ENCODE data around the gene EREG. TPM values are rescaled to one million over a fixed set of nuclear protein-coding genes. Genes with fewer than 3 reads are reported as not detected.

EREG gene
- total RNA-seq, 1 experiment from 2014 or later, result 37.0 TPM

DNA sequence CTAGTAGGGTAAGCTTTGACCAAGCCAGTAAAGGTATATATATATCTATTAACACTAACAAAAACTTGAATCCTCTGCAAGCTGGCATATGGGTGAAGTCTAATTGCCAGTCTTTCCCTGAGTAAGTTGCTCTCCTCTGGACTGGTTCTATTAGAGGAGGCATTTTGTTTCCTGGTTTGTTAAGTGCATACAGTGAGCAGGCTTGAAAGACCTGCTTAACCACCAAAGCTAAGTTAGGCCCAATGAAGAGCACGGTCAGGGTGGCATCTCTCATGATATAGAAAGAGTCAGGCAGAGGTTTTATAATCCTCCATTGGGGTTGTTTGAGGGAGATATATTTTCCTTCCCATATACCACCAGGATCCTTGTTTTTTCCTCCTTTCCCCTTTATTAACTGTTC, 70.4 kb downstream of the EREG start:
- no peaks in the 10 kb centered on the region for H3K36me3 Mint-ChIP-seq (ENCODE audit: insufficient read depth, unreplicated experiment)
- Histone ChIP-seq H3K27me3 (replicated peaks; ENCODE audit: control insufficient read depth, insufficient read depth, low read length) (no peaks in the 10 kb centered on the region), H3K9me3 (no peaks in the 10 kb centered on the region), H3K4me3 (ENCODE audit: low read depth, low read length) (no peak overlapping the region), H3K4me1 (0 out of 2 replicates have a peak, but pooled peaks cover 4% of the 10 kb centered on the region), H3K36me3 (ENCODE audit: control insufficient read depth, insufficient read depth, low read length) (no peaks in the 10 kb centered on the region)
- TF ChIP-seq CTCF (IDR thresholded peaks at IDR 0.05; ENCODE audit: insufficient read depth in 1 of 2, low read depth in 1 of 2, low read length in 1 of 2, severe bottlenecking in 1 of 2, unreplicated experiment in 1 of 2), result no peak
- intact Hi-C loops (cut with micrococcal nuclease; ENCODE audit: unreplicated experiment), result no loop called here
- DNase-seq, result no peak
- H3K4me1 Mint-ChIP-seq (ENCODE audit: low read depth, unreplicated experiment), result peaks cover 6% of the 10 kb centered on the region
- no TSS peak for BruUV-seq (replicated peaks)
- H3K27ac Mint-ChIP-seq (ENCODE audit: unreplicated experiment), result no peak overlapping the region
- CTCF ChIA-PET, result interaction anchor here (0.6 kb wide), 1 partner anchor 359 kb away, joined by 4 read pairs; no protein-coding TSS in a partner anchor
- H3K27me3 Mint-ChIP-seq (ENCODE audit: insufficient read depth, unreplicated experiment), result no peaks in the 10 kb centered on the region
- POLR2A ChIA-PET, result no interaction called here
- no peak overlapping the region for H3K4me3 Mint-ChIP-seq (ENCODE audit: unreplicated experiment)
- no peaks in the 10 kb centered on the region for H3K9me3 Mint-ChIP-seq (ENCODE audit: unreplicated experiment)

GRCh38 chr4:74437866-74438265, 72.9 kb downstream of the EREG start:
- no peaks in the 10 kb centered on the region for H3K27me3 ChIP-seq (replicated peaks; ENCODE audit: control insufficient read depth, insufficient read depth, low read length)
- ChIA-PET CTCF (no interaction called here), POLR2A (no interaction called here)
- no peak overlapping the region for H3K4me3 ChIP-seq (ENCODE audit: low read depth, low read length)
- BruUV-seq (replicated peaks), result no TSS peak
- Mint-ChIP-seq H3K27ac (ENCODE audit: unreplicated experiment) (no peak overlapping the region), H3K4me1 (ENCODE audit: low read depth, unreplicated experiment) (peaks cover 6% of the 10 kb centered on the region), H3K9me3 (ENCODE audit: unreplicated experiment) (no peaks in the 10 kb centered on the region), H3K4me3 (ENCODE audit: unreplicated experiment) (no peak overlapping the region), H3K36me3 (ENCODE audit: insufficient read depth, unreplicated experiment) (no peaks in the 10 kb centered on the region), H3K27me3 (ENCODE audit: insufficient read depth, unreplicated experiment) (no peaks in the 10 kb centered on the region)
- no peaks in the 10 kb centered on the region for H3K9me3 ChIP-seq
- no peaks in the 10 kb centered on the region for H3K36me3 ChIP-seq (ENCODE audit: control insufficient read depth, insufficient read depth, low read length)
- H3K4me1 ChIP-seq, result 0 out of 2 replicates have a peak, but pooled peaks cover 2% of the 10 kb centered on the region
- TF ChIP-seq CTCF (IDR thresholded peaks at IDR 0.05; ENCODE audit: insufficient read depth in 1 of 2, low read depth in 1 of 2, low read length in 1 of 2, severe bottlenecking in 1 of 2, unreplicated experiment in 1 of 2), result no peak
- DNase-seq, result no peak
- intact Hi-C loops (cut with micrococcal nuclease; ENCODE audit: unreplicated experiment), result no loop called here

Other genes with a start within 250 kb of the EREG start
- gene MTHFD2L, start 207.0 kb upstream of the EREG start, total RNA-seq (2022), result 11.0 and 11.6 TPM in 2 replicates
- not detected in 2 replicates for gene EPGN, start 56.7 kb upstream of the EREG start, total RNA-seq (2022)
- 146 and 162 TPM in 2 replicates for gene AREG, start 80.0 kb downstream of the EREG start, total RNA-seq (2022)